ENCODE measurements around the gene APCDD1. TPM values are rescaled to one million over a fixed set of nuclear protein-coding genes. Genes with fewer than 3 reads are reported as not detected.
"Not testable (repeated sequence)": the region's sequence is repeated elsewhere in the genome, so short reads cannot be mapped to it uniquely, and the experiment has no call there.

The APCDD1 gene
- total RNA-seq, 2 donors from 2014 or later: not detected

GRCh38 chr18:10524507-10525370 is 70.3 kb downstream of the APCDD1 start:
- peaks cover 18 to 21% of the 10 kb centered on the region in 2 donors for H3K27me3 Mint-ChIP-seq
- no peaks in the 10 kb centered on the region for H3K36me3 Mint-ChIP-seq
- H3K4me3 Mint-ChIP-seq: peak overlapping the region; percentile 95
- DNase-seq (ENCODE audit: low spot score) (no peak), ATAC-seq (no peak)
- H3K27ac Mint-ChIP-seq: peak overlapping the region; percentile 87 to 96
- H3K9me3 Mint-ChIP-seq: no peaks in the 10 kb centered on the region
- peaks cover 27 to 32% of the 10 kb centered on the region in 2 donors for H3K4me1 Mint-ChIP-seq (ENCODE audit: low read depth in 2 of 2)

GRCh38 chr18:10525371-10525691 is 70.9 kb downstream of the APCDD1 start:
- Mint-ChIP-seq H3K4me1 (ENCODE audit: low read depth in 2 of 2) (peaks cover 31 to 37% of the 10 kb centered on the region in 2 donors), H3K36me3 (no peaks in the 10 kb centered on the region), H3K4me3 (peak overlapping the region; percentile 95), H3K27ac (peak overlapping the region; percentile 87 to 96), H3K27me3 (peaks cover 15 to 16% of the 10 kb centered on the region in 2 donors), H3K9me3 (no peaks in the 10 kb centered on the region)
- no peak for DNase-seq (ENCODE audit: low spot score)
- ATAC-seq: no peak

- H3K4me3 Mint-ChIP-seq: peak within 1 kb of the TSS; percentile 95
- H3K9me3 Mint-ChIP-seq: no peaks in the 10 kb centered on the region
- peaks cover 37 to 43% of the 10 kb centered on the region in 2 donors for H3K4me1 Mint-ChIP-seq (ENCODE audit: low read depth in 2 of 2)
- ATAC-seq (peak; percentile 97 to 98), DNase-seq (ENCODE audit: low spot score) (peak; percentile 95)
- peaks cover 15 to 16% of the 10 kb centered on the region in 2 donors for H3K27me3 Mint-ChIP-seq
- H3K36me3 Mint-ChIP-seq: no peaks in the 10 kb centered on the region
- H3K27ac Mint-ChIP-seq: peak within 1 kb of the TSS; percentile 87 to 96
These were observed 71.5 kb downstream of the APCDD1 start, which contains the start of gene NAPG for GRCh38 chr18:10525697-10526560. TSS of gene NAPG (plus strand) at chr18:10526027. CDS start at chr18:10526103, 76 bp downstream.

- Mint-ChIP-seq H3K4me1 (ENCODE audit: low read depth in 2 of 2) (peaks cover 37 to 44% of the 10 kb centered on the region in 2 donors), H3K9me3 (no peaks in the 10 kb centered on the region), H3K27me3 (peaks cover 13 to 14% of the 10 kb centered on the region in 2 donors), H3K27ac (peak overlapping the region; percentile 87 to 96), H3K36me3 (no peaks in the 10 kb centered on the region), H3K4me3 (peak overlapping the region; percentile 95)
- ATAC-seq: no peak
- DNase-seq (ENCODE audit: low spot score): no peak
These were observed 72.1 kb downstream of the APCDD1 start for GRCh38 chr18:10526561-10526949.

DNA sequence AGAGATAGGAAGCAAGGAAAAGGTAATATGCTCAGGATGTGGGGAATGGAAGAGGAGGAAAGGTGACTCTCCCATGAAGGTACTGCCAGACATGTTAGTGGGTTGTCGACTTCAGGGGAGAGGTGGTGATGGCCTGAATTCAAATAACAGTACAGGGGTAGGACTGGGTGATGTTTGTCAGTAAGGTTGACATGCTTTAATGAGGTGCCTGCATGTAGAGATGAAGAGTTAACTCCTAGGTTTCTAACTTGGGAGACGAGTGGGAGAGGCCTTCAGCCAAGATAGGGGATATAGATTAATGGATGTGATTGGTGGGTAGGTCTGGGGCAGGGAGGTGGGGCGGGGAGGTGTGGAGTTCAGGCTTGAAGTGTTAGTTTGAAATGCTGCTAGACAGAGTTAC is 74.0 kb downstream of the APCDD1 start:
- Mint-ChIP-seq H3K27me3 (peaks cover 0 to 3% of the 10 kb centered on the region in 2 donors), H3K9me3 (no peaks in the 10 kb centered on the region), H3K4me3 (peak overlapping the region; percentile 2), H3K4me1 (ENCODE audit: low read depth in 2 of 2) (peaks cover 37 to 44% of the 10 kb centered on the region in 2 donors), H3K36me3 (no peaks in the 10 kb centered on the region), H3K27ac (peak overlapping the region in 1 of 2 donors; percentile 4)
- no peak for ATAC-seq
- no peak for DNase-seq (ENCODE audit: low spot score)

DNA sequence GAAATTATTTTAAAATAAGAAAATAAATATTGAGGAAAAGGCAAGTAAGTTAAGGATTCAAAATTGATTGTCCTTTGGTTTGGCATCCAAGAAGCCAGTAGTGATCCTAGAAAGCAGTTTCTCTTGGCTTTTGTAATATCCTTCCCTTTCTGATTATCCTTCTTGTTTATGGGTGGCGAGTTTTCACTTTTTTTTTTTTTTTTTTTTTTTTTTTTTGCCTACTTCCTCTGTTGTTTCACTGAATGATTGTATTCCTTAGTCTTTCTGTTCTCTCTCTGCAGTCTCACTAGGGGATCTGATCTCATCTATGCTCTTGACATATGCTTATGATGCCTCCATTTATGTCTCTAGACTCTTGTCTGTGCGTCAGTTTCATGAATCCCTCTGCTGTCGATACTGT is 75.6 kb downstream of the APCDD1 start:
- no peaks in the 10 kb centered on the region for H3K9me3 Mint-ChIP-seq
- H3K27ac Mint-ChIP-seq: peak overlapping the region; percentile 47 to 65
- no peaks in the 10 kb centered on the region for H3K27me3 Mint-ChIP-seq
- H3K4me3 Mint-ChIP-seq: peak overlapping the region; percentile 62
- ATAC-seq: no peak
- peaks cover 29 to 36% of the 10 kb centered on the region in 2 donors for H3K4me1 Mint-ChIP-seq (ENCODE audit: low read depth in 2 of 2)
- no peaks in the 10 kb centered on the region for H3K36me3 Mint-ChIP-seq
- no peak for DNase-seq (ENCODE audit: low spot score)

DNA sequence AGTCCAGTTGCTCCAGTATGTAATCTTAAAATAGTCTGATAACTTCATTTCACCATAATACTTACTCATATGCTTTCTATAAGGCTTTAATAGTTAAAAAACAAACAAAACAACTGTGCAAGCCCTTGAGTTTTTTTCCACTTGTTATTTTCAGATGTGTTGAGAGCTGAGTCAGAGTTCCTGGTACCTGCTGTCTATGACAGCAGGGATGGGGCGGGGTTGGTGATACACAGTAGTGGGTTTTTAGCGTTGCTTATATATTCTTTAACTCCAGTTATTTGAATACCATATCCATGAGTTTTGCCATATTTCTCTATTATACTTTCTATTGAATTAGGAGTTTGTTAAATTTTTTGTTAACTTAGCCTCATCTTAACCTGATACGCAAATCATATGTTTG is 76.4 kb downstream of the APCDD1 start:
- Mint-ChIP-seq H3K36me3 (no peaks in the 10 kb centered on the region), H3K9me3 (no peaks in the 10 kb centered on the region), H3K4me3 (peak overlapping the region; percentile 62), H3K4me1 (ENCODE audit: low read depth in 2 of 2) (peaks cover 26 to 30% of the 10 kb centered on the region in 2 donors), H3K27ac (peak overlapping the region; percentile 47 to 65), H3K27me3 (no peaks in the 10 kb centered on the region)
- DNase-seq (ENCODE audit: low spot score): no peak
- ATAC-seq: peak in 1 of 2 donors; percentile 60

GRCh38 chr18:10533111-10533510 is 78.7 kb downstream of the APCDD1 start:
- Mint-ChIP-seq H3K36me3 (peaks cover 4% of the 10 kb centered on the region), H3K4me1 (ENCODE audit: low read depth in 2 of 2) (peaks cover 24 to 25% of the 10 kb centered on the region in 2 donors), H3K27ac (no peak overlapping the region), H3K9me3 (no peaks in the 10 kb centered on the region), H3K27me3 (no peaks in the 10 kb centered on the region), H3K4me3 (no peak overlapping the region)
- no peak for ATAC-seq
- DNase-seq (ENCODE audit: low spot score): no peak

- Mint-ChIP-seq H3K36me3 (peaks cover 17% of the 10 kb centered on the region), H3K4me3 (no peak overlapping the region), H3K27me3 (no peaks in the 10 kb centered on the region), H3K4me1 (ENCODE audit: low read depth in 2 of 2) (peaks cover 6 to 10% of the 10 kb centered on the region in 2 donors), H3K27ac (no peak overlapping the region), H3K9me3 (no peaks in the 10 kb centered on the region)
- ATAC-seq (no peak), DNase-seq (ENCODE audit: low spot score) (no peak)
These were observed 81.8 kb downstream of the APCDD1 start for GRCh38 chr18:10536280-10536679.

- DNase-seq (ENCODE audit: low spot score) (no peak), ATAC-seq (no peak)
- Mint-ChIP-seq H3K4me3 (no peak overlapping the region), H3K36me3 (peaks cover 29% of the 10 kb centered on the region), H3K9me3 (no peaks in the 10 kb centered on the region), H3K27ac (peak overlapping the region in 1 of 2 donors; percentile 34), H3K4me1 (ENCODE audit: low read depth in 2 of 2) (peaks cover 6 to 10% of the 10 kb centered on the region in 2 donors), H3K27me3 (no peaks in the 10 kb centered on the region)
These were observed 83.3 kb downstream of the APCDD1 start for GRCh38 chr18:10537765-10538164.

GRCh38 chr18:10539124-10539523 is 84.7 kb downstream of the APCDD1 start:
- Mint-ChIP-seq H3K36me3 (peaks cover 29% of the 10 kb centered on the region), H3K4me1 (ENCODE audit: low read depth in 2 of 2) (peaks cover 6 to 10% of the 10 kb centered on the region in 2 donors)
- not testable (repeated sequence) for H3K27me3 Mint-ChIP-seq

More at GRCh38 chr18:10539124-10539523, 84.7 kb downstream of the APCDD1 start:
- DNase-seq (ENCODE audit: low spot score); ATAC-seq; H3K27ac Mint-ChIP-seq; H3K9me3 Mint-ChIP-seq; H3K4me3 Mint-ChIP-seq: not testable (repeated sequence)
